Kidney epithelial cell (primary cell): ENCODE results near the gene CCR6. TPM values are rescaled to one million over a fixed set of nuclear protein-coding genes. Genes with fewer than 3 reads are reported as not detected.

ENCODE experiments used
- DNase-seq: peaks from one replicate; pipeline ENCODE4 v3.0.0-alpha.2; 2010; ENCODE audit warnings: low read depth
- H3K27me3 ChIP-seq: 2 replicates; pipeline ENCODE4 v1.6.0; 2011; ENCODE audit warnings: low read length; ENCODE audit not compliant: control insufficient read depth, insufficient read depth
- H3K36me3 ChIP-seq: 2 replicates; pipeline ENCODE4 v1.5.1; 2011; ENCODE audit warnings: low read length; ENCODE audit not compliant: control insufficient read depth, insufficient read depth
- H3K4me3 ChIP-seq: 2 replicates; pipeline ENCODE4 v1.5.1; 2011; ENCODE audit warnings: low read depth, mild to moderate bottlenecking, control low read depth, low read length
- CTCF ChIP-seq: IDR thresholded peaks from 2 replicates; pipeline ENCODE4 v1.5.1; 2011; ENCODE audit warnings: mild to moderate bottlenecking, moderate library complexity, low read length, control low read depth, inconsistent platforms; ENCODE audit not compliant: insufficient read depth, poor library complexity, severe bottlenecking
- total RNA-seq: library from RNA; depleted of rRNA; stranded (reverse); fragments of >200 nt; gene quantifications from 2 replicates; pipeline ENCODE4 v1.2.3, GENCODE V29; 2015

CCR6 gene
- total RNA-seq, 1 donor from 2014 or later = not detected

DNA sequence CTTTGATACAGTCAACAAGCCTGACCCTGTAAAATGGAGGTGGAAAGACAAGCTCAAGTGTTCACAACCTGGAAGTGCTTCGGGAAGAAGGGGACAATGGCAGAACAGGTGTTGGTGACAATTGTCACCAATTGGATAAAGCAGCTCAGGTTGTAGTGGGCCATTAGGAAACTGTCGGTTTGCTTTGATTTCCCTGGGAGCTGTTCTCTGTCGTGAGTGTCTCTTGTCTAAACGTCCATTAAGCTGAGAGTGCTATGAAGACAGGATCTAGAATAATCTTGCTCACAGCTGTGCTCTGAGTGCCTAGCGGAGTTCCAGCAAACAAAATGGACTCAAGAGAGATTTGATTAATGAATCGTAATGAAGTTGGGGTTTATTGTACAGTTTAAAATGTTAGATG, 15.0 kb downstream of the CCR6 start:
- no peak for TF ChIP-seq CTCF
- no peaks in the 10 kb centered on the region for H3K36me3 ChIP-seq

GRCh38 chr6:167139761-167140160, 16.9 kb downstream of the CCR6 start:
- H3K4me3 ChIP-seq = no peak overlapping the region
- H3K27me3 ChIP-seq = no peaks in the 10 kb centered on the region
- TF ChIP-seq CTCF = no peak
- no peaks in the 10 kb centered on the region for H3K36me3 ChIP-seq
- no peak for DNase-seq

More for the DNA sequence above, 15.0 kb downstream of the CCR6 start:
- no peaks in the 10 kb centered on the region for H3K27me3 ChIP-seq
- DNase-seq = no peak
- no peak overlapping the region for H3K4me3 ChIP-seq

- TF ChIP-seq CTCF = no peak
- no peaks in the 10 kb centered on the region for H3K36me3 ChIP-seq
- H3K4me3 ChIP-seq = no peak overlapping the region
- DNase-seq = no peak
- no peaks in the 10 kb centered on the region for H3K27me3 ChIP-seq
Measured at GRCh38 chr6:167140589-167141474, 17.9 kb downstream of the CCR6 start.

GRCh38 chr6:167141667-167142432, 19.0 kb downstream of the CCR6 start:
- H3K36me3 ChIP-seq = no peaks in the 10 kb centered on the region
- no peak for DNase-seq
- TF ChIP-seq CTCF = peak; percentile 92
- no peaks in the 10 kb centered on the region for H3K27me3 ChIP-seq
- no peak overlapping the region for H3K4me3 ChIP-seq

GRCh38 chr6:167142433-167142761, 19.5 kb downstream of the CCR6 start:
- no peak for DNase-seq
- Histone ChIP-seq H3K27me3 (no peaks in the 10 kb centered on the region), H3K4me3 (no peak overlapping the region), H3K36me3 (no peaks in the 10 kb centered on the region)
- TF ChIP-seq CTCF = no peak
